IMR-90 (cell line): Measurements from ENCODE around the gene TBC1D30.

Experiments used
- CEBPB ChIP-seq: IDR thresholded peaks from 2 replicates; pipeline ENCODE4 v1.6.1; 2012; ENCODE audit warnings: low read depth, low read length, improper control_type of control experiment
- FOS ChIP-seq: fragments of 150-350 bp; IDR thresholded peaks from 2 replicates; pipeline ENCODE4 v1.6.1; 2016; ENCODE audit warnings: low read depth, low read length
- MAFK ChIP-seq: IDR thresholded peaks from 2 replicates; pipeline ENCODE4 v1.6.1; 2012; ENCODE audit warnings: low read depth, low read length, improper control_type of control experiment
- MXI1 ChIP-seq: IDR thresholded peaks from 2 replicates; pipeline ENCODE4 v1.6.1; 2012; ENCODE audit warnings: low read depth, mild to moderate bottlenecking, low read length, moderate library complexity, borderline replicate concordance
- NFE2L2 ChIP-seq: fragments of 150-350 bp; IDR thresholded peaks from 2 replicates; pipeline ENCODE4 v1.6.1; 2016; ENCODE audit warnings: low read depth, mild to moderate bottlenecking, low read length
- POLR2A ChIP-seq: IDR thresholded peaks from 2 replicates; pipeline ENCODE4 v1.6.1; 2012; ENCODE audit warnings: mild to moderate bottlenecking, low read depth, low read length
- RAD21 ChIP-seq: IDR thresholded peaks from 2 replicates; pipeline ENCODE4 v1.6.1; 2012; ENCODE audit warnings: low read length, improper control_type of control experiment
- RCOR1 ChIP-seq: IDR thresholded peaks from 2 replicates; pipeline ENCODE4 v1.6.1; 2012; ENCODE audit warnings: mild to moderate bottlenecking, low read length, improper control_type of control experiment; ENCODE audit not compliant: insufficient replicate concordance
- RFX5 ChIP-seq: IDR thresholded peaks from 2 replicates; pipeline ENCODE4 v1.8.0; 2012; ENCODE audit warnings: low read depth, mild to moderate bottlenecking, low read length, moderate library complexity
- TF ChIP-seq, protein P1 (sequence below): conservative IDR thresholded peaks from 2 replicates; pipeline ENCODE4 v1.5.1; 2012; ENCODE audit warnings: mild to moderate bottlenecking, low read depth, low read length, improper control_type of control experiment
- TF ChIP-seq, protein P2 (sequence below): fragments of 150-350 bp; IDR thresholded peaks from 2 replicates; pipeline ENCODE4 v1.6.1; 2017; ENCODE audit warnings: mild to moderate bottlenecking, antibody characterized with exemption, low read length, low read depth

DNA sequence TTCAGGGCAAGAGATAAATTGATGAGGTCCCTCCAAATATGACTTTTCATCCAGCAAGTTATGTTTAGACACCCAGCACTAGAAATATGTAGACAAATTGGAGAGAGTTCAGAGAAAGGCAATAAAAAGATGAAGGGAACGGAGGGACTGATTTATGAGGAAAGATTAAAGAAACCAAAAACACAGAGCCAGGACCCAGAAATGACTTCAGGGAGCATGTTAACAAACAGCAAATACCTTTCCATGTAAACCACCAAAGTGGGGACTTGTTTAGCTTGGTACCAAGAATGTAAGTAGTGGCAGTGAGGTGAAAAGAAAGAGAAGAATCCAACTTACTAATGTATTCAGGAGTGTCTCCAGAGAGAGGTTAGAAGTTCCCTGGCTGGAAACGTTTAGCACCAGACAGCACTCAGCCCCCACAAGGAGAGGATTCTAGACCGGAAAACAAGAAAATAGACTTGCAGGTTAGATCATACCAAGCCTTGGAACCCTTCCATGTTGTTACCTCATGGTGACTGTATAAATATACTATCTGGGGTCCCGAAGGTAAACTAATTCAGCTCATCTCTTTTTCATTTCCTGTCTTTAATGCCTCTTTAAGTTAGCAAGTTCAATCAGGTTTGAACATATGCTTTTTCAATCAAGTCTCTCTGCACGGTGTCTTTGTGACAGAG is 79.2 kb downstream of the TBC1D30 start:
- no peak for TF ChIP-seq RCOR1
- TF ChIP-seq, protein P1, sequence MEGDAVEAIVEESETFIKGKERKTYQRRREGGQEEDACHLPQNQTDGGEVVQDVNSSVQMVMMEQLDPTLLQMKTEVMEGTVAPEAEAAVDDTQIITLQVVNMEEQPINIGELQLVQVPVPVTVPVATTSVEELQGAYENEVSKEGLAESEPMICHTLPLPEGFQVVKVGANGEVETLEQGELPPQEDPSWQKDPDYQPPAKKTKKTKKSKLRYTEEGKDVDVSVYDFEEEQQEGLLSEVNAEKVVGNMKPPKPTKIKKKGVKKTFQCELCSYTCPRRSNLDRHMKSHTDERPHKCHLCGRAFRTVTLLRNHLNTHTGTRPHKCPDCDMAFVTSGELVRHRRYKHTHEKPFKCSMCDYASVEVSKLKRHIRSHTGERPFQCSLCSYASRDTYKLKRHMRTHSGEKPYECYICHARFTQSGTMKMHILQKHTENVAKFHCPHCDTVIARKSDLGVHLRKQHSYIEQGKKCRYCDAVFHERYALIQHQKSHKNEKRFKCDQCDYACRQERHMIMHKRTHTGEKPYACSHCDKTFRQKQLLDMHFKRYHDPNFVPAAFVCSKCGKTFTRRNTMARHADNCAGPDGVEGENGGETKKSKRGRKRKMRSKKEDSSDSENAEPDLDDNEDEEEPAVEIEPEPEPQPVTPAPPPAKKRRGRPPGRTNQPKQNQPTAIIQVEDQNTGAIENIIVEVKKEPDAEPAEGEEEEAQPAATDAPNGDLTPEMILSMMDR, result no peak
- no peak for TF ChIP-seq POLR2A
- TF ChIP-seq CEBPB, result no peak
- TF ChIP-seq MXI1, result no peak
- no peak for TF ChIP-seq RFX5
- TF ChIP-seq, protein P2, sequence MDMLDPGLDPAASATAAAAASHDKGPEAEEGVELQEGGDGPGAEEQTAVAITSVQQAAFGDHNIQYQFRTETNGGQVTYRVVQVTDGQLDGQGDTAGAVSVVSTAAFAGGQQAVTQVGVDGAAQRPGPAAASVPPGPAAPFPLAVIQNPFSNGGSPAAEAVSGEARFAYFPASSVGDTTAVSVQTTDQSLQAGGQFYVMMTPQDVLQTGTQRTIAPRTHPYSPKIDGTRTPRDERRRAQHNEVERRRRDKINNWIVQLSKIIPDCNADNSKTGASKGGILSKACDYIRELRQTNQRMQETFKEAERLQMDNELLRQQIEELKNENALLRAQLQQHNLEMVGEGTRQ, result no peak
- TF ChIP-seq NFE2L2, result no peak
- no peak for TF ChIP-seq RAD21
- no peak for TF ChIP-seq MAFK
- TF ChIP-seq FOS, result no peak
